Activated T-cell treated with anti-CD3 and anti-CD28 coated beads for 4 hours (primary cell): ENCODE measurements around the gene JARID2.

Experiments
- DNase-seq: peaks from one replicate; pipeline ENCODE4 v3.0.0-alpha.2; 2020

The JARID2 gene

GRCh38 chr6:15500901-15501825, 255.3 kb downstream of the JARID2 start:
- no peak for DNase-seq

DNA sequence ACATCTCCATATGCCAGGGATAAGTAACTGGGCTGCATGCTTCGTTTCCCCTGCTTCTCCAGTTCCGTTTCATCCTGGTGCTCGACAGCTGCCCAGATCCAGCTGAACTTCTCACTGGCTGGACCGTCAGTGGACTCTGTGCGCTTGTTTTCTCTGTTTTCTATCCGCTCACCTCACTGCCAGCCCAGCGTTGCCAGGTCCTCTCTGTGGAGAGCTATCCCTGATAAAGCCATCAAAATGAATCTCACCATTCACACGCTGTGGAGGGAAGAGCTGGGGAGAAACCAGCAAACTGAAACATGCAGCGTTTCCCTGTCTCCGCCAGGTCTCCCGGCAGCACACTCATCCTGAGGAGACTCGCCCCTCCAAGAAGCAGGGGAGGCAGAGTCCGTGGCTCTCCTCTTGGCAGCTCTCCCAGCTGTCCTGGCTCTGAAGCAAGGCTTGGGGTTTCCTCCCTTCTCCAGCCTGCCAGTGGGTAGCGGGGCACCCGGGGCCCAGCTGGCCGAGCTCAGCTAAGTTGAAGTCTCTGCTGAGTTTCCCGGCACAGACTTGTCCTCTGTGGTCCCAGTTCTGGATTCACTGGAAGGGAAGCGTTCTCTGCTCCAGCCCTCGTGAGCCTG, 256.1 kb downstream of the JARID2 start:
- no peak for DNase-seq

- DNase-seq = no peak
Measured at GRCh38 chr6:15502446-15503345, 256.8 kb downstream of the JARID2 start.

DNA sequence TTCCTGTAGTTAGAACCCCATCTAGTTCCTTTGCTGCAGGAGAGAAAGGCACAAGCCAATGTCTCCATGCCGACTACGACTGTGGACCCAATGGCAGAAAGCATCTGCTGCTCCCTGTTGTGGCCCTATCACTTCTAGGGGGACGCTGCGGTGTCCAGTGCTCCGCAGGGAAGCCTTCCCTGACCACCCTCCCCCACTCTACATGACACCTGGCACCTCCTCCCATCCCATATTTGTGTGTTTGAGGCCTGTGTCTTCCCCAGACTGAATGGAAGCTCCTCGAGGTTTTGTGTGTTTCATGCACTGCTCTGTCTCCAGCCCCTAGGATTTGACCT, 257.4 kb downstream of the JARID2 start:
- DNase-seq = no peak

DNA sequence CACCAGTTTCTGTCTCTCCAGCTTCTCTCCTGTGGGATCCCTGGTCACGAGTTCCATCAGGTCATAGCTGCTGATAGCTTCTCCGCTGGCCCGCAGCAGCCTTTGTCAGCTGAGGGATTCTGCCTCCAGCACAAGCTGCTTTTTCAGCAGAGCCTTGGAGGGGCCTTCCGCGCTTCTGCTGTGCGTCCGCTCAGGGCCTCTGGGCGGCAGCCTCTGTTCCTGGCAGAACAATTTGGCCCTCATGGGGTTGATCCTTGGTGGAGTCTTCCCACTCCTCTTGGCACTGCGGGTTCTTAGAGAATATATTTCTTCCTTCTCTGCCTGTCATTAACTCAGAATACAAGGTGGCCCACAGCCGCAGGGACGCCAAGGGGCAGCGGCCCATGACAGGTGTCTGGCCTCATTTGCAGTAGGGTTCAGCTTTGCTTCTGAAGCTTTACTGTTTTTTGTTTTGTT, 258.2 kb downstream of the JARID2 start:
- no peak for DNase-seq

- DNase-seq = no peak
Measured at GRCh38 chr6:15504581-15505350, 258.9 kb downstream of the JARID2 start.

GRCh38 chr6:15505463-15505918, 259.6 kb downstream of the JARID2 start:
- no peak for DNase-seq

GRCh38 chr6:15506066-15506465, 260.2 kb downstream of the JARID2 start:
- no peak for DNase-seq

GRCh38 chr6:15507221-15507620, 261.4 kb downstream of the JARID2 start:
- DNase-seq = no peak

DNA sequence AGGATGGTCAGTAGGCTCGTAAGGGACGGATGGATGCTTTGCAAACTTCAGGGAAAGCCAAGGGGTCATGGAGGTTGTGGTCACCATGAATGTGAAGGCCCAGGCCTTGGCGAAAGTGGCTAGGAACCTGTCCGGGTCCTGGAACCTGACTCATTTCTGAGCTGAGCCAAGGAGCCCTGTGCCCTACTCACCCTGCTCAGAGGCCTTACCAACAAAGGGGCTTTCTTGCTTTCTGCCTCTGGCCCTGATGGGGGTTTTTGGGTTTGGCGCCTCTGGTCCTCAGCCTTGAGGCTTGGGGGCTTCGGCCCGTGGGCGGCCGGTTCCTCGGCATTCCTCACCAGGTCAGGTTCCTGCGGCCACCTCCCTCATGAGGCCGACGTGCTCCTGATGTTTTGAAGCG, 261.9 kb downstream of the JARID2 start:
- DNase-seq = no peak

GRCh38 chr6:15508441-15508871, 262.6 kb downstream of the JARID2 start:
- DNase-seq = no peak

GRCh38 chr6:15508931-15509330, 263.1 kb downstream of the JARID2 start:
- no peak for DNase-seq

GRCh38 chr6:15509335-15509933, 263.6 kb downstream of the JARID2 start:
- no peak for DNase-seq

GRCh38 chr6:15510121-15510520, 264.3 kb downstream of the JARID2 start:
- no peak for DNase-seq

DNA sequence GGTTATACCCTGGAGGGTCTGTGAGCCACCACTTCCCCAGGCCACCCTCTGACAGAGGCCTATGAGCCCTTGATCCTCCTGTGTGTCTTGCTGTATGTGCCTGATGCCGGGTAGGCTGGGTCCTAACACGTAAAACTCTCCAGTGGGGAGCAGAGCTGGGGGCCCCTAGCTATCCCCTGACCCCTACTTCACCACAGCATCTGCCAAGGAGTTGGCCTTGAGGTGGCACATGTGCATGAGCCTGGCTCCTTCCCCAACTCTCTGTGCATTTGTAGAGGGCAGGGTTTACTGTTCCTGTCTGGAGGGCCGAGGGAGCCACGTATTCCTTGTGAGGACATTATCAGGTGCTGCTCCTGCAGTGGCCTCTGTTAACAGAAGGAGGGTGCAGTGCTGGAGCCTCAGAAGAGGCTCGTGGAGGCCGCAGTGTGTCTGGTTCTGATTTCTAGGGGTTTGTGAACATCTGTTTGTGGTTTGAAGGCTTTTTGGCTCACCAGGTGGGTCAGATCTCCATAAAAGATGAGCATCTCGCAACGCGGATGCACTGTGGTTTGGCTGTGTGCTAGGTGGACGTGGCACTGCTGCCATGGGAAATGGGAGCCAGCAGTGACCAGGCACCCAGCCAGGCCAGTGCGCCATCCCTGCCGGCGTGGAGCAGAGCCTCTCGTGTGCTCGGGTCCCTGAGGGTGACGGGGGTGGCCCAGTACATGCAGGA, 264.8 kb downstream of the JARID2 start:
- no peak for DNase-seq

GRCh38 chr6:15511248-15512125, 265.6 kb downstream of the JARID2 start:
- no peak for DNase-seq

DNA sequence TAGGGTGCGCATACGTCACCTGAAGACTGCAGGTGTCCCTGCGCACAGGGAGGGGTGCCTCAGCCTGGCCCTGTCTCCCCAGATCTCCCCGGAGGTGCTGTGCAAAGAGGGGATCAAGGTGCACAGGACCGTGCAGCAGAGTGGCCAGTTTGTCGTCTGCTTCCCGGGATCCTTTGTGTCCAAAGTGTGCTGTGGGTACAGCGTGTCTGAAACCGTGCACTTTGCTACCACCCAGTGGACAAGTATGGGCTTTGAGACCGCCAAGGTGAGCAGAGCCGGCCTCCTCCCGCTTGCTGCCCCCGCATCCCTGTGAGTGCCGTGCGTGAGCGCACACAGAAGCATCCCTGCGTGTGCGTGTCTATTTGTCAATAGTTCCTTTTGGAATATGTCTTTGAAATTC, 266.3 kb downstream of the JARID2 start:
- no peak for DNase-seq

DNA sequence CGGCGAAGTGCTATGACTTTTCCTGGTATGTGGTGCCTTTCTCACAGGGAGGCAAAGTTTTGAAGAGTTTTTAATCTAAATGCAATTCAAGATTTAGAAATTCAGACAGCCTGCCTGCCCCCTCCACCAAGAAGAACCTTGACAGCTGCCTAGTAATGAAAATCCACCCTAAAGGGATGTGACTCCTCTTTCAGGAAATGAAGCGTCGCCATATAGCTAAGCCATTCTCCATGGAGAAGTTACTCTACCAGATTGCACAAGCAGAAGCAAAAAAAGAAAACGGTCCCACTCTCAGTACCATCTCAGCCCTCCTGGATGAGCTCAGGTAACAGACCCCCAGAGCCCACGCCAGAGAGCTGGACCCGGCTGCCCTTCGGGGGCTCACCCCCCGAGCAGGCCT, 266.9 kb downstream of the JARID2 start:
- DNase-seq = no peak

DNA sequence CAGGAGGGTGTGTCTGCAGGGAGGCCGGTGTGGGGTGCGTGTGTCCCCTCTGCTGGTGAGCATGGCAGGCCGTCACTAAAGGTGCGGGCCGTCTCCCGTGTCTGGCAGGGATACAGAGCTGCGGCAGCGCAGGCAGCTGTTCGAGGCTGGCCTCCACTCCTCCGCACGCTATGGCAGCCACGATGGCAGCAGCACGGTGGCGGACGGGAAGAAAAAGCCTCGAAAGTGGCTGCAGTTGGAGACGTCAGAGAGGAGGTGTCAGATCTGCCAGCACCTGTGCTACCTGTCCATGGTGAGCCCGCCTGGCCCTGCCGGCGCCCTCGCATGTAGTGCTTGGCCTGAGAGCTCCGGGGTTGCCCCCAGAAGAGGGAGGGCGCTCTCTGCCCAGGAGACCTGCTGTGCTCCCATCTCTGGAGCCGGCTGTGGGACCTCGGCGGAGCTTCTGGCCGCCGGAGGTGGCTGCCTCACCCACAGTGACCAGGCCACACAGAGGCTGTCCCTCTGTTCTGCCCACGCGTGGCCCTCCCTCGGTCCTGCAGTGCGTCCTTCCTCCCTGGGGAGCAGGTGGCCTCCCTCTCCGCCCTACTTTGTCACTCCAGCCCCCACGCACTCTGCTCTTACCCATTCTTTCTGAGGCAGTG, 267.4 kb downstream of the JARID2 start:
- DNase-seq = no peak
